Anterior cingulate cortex (tissue), 58 donors: ENCODE measurements around the gene TEX36.
A peak's percentile ranks its signal among the peaks of the same experiment; 100 is the strongest.
"Not testable (repeated sequence)": the region's sequence is repeated elsewhere in the genome, so short reads cannot be mapped to it uniquely, and the experiment has no call there.

Experiments used
- DNase-seq, 58 donors: peaks; one replicate each; lab custom pipeline; 2025; lab: John Stamatoyannopoulos, UW

Gene TEX36, protein sequence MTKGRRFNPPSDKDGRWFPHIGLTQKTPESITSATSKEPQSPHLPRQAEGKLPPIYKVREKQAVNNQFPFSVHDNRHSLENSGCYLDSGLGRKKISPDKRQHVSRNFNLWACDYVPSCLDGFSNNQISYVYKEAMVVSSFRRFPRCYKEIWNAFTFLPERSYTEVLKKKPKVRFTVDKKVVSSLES

DNA sequence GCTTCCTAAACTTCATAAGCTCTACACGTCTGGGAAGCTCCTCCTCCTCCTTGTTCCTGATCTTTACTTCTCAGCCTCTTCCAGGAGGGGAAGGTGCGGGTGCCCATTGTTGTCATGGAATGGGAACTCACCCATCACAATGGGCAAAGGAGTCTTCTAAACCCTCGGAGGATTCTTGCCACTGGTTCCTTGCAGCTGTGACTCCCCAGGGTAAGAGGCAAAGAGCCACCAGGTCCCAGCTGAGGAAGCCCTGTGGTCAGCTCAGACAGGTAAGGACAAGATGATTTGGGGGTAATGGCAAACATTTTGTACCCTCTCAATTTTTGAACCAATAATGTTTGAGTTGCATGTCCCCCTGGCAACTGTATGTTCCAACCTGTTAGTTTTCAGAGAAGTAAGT lies at the start of gene TEX36:
Gene TEX36, minus strand, starts transcription at position 101 of the 400 bp plus-strand sequence. CDS start 174 bp downstream, outside the sequence.
- no peak for DNase-seq

DNA sequence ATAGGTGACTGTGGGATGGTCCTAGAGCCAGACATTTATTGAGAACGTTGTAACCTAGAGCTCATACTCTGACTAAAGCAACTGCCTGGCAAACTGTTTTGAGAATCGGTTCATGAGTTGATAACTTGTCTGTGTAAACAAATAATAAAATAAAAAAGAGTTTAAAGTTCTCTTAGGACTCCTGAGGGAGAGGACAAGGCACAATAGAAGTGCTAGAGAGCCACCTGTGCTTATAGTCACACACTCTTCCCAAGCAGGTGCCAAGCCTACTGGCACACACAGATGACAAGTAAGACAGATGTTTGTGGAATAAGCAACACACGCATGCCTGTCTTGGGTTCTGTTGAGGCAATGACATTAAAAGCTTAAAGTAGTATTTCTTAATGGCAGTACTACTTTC lies 44.5 kb upstream of the TEX36 start:
- no peak for DNase-seq

DNA sequence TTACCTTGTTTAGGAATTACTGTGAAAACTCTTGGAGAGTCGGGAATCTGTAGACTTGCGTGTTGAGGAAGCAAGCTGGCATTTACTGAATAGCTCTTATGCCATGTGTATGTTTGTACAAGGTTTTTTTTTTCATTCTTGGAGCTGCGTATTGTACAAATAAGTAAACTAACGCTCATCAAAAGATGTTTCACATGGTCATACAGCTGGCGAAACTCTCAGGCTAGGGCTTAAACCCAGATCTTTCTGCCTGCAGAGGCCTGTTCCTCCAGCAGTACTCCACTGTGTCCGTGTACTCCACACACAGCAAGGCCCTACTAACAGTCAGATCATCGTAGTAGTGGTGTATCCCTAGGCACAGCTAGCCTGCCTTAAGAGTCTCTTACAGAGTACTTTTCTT lies 44.0 kb upstream of the TEX36 start:
- no peak for DNase-seq

DNA sequence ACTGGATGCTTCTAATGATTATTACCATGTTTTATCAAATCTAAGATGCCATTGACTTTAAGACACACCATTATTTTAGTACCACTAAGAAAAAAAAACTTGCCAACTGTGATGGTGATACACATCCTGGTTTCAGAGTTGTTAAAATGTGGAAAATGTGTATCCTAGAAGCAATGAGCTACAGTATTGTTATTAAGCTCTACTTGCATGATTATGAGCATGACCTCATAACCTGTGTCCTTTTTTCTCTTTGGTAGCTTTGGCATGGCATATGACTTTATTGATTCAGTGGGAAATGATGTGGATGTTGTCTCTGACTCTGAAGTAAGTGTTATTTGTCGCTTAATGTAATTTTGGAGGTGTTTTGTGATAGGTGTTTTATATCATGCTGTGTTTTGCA lies 39.8 kb upstream of the TEX36 start:
- no peak for DNase-seq

DNA sequence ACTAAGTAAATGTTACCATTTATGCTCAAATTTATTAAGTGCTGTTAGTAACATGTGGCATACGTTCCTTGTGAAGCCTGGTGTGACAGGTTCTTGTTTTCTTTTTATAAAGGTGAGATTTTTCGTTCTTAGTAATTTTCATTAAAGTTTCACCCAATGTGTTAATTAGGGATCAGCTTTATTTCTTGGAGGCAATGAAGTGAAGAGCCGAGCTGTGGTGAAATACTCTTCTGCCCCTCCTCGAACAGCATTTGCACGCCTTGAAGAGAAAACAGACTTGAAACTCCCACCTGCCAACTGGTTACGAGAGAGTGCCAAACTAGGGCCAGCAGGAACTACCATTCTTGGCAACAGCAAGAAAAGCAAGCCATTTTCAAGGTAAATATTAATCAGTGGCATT lies 38.1 kb upstream of the TEX36 start:
- peak in 5 of 58 donors; percentile 2 to 29 (median 8) for DNase-seq

DNA sequence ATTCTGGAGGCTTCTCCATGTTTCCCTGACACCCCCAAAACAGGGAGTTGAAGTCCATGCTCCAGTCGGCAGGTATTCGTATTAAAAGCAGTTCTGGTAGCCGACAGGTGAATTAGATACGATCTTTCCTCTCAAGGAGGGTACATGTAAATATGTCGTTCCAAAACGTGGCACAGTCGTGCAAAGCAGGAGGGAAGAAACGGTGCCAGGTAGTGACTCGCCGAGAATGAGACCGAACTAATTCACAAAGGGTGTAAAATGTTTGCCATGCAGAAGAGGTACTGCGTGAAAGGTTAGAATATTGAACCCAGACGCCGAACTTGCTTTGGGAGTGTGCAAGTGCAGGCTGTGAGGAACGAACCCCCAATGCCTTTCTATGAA lies 37.0 kb upstream of the TEX36 start:
- DNase-seq, result no peak

DNA sequence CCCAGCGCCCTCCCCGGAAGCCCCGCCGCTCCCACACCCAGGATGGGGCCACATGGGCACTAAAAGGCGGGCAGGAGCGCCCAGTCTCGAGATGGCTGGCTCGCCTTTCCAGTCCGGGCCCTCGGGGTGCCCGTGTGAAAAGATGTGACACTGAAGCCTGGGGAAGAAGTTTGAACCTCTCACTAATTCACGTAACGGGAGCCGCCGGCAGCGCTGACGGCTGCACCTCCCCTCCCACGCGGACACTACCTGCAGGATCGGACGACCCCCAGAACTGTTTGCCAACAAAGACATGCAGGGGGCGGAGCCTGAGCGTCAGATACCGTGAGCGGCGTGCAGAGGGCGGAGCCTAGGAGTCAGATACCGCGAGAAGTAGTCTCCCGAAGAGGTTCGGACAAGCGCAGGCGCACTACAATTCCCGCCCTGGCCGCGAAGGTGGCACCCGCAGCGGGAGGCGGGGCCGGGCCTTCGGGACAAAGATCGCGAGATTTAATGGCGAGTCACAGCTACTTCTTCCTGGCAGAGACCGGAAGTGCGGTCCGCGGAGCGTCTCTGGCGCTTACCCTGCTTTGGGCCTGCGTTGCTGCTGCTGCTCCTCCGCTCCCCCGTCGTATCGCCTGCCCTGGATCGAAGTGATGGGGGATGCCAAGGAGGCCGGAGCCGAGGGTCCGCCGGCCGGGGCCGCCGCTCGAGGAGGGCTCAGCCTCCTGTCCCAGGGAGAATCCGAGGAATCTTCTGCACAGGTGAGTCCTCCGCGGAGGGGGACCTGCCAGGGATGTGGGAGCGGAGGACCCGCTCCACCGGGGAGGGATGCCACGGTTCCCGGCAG lies 36.4 kb upstream of the TEX36 start, which contains the start of gene EDRF1:
Gene EDRF1, plus strand, starts transcription at position 537 of the 829 bp plus-strand sequence. Its CDS starts 99 bp downstream, at position 636.
- DNase-seq, result peak; percentile 90 to 100 (median 98)

DNA sequence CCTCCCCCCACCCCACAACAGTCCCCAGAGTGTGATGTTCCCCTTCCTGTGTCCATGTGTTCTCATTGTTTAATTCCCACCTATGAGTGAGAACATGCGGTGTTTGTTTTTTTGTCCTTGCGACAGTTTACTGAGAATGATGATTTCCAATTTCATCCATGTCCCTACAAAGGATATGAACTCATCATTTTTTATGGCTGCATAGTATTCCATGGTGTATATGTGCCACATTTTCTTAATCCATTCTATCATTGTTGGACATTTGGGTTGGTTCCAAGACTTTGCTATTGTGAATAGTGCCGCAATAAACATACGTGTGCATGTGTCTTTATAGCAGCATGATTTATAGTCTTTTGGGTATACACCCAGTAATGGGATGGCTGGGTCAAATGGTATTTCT lies 31.8 kb upstream of the TEX36 start:
- not testable (repeated sequence) for DNase-seq

DNA sequence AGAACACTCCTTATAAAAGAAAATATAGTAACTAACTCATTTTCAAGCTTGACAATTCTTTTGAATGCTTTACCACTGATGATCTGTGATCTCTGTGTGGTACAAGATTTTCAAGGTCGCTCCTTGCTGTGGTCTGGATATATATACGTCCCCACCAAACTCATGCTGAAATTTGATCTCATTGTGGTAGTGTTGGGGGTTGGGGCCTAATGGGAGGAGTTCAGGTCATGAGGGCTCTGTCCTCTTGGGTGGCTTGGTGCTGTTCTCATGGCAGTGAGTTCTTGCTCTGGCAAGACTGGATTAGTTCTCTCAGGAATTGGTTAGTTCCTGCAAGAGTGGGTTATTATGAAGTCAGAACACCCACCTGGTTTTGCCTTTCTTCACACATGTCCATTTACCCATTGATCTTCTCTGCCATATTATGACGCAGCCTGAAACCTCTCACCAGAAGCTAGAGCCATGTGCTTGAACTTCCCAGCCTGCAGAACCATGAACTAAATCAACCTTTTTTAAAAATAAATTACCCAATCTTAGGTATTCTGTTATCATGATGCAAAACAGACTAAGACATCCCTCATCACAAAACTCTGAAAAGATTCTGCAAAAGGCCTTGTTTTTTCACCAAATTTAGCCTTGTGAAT lies 28.3 kb upstream of the TEX36 start:
- no peak for DNase-seq

DNA sequence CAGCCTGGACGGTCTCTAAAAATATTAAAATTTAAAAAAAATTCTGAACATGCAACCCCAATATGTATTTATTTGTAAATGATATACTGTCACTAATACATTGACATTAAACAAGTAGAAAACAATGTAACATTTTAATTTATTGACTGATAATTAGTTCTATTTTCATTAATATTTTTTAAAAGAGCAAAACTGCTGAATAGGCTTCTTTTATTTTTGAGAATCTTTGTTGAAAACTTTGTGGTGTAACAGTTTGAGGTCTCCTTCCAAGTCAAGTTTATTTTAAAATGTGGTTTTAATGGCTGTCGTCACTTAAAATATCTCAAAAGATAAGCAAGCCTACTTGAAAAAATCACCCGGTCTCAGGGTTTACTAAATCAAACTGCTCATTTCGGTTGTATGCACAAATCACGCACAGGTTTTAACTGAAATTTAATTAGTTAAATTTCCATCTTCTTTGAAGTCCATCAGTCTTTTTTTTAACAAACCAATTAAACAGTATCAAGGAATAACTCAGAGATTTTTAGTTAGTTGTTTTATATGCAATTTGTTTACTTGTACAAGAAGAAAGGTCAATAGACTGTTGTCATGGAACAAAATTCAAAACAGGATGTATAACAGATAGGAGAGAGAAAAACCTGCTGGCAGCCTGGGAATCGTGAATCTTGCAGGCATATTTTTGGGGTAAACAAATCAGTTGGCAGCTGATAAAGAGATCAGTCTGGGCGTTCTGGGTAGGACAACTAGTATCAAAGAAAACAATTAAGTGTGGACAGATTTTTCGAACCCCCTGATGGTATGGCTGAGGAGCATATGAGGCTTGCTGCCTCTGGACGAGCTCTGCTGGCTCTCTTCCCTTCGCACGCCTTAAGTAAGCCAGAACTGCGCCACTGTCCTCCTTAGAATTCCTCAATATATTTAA lies 26.9 kb upstream of the TEX36 start:
- DNase-seq, result peak in 1 of 58 donors; percentile 3

DNA sequence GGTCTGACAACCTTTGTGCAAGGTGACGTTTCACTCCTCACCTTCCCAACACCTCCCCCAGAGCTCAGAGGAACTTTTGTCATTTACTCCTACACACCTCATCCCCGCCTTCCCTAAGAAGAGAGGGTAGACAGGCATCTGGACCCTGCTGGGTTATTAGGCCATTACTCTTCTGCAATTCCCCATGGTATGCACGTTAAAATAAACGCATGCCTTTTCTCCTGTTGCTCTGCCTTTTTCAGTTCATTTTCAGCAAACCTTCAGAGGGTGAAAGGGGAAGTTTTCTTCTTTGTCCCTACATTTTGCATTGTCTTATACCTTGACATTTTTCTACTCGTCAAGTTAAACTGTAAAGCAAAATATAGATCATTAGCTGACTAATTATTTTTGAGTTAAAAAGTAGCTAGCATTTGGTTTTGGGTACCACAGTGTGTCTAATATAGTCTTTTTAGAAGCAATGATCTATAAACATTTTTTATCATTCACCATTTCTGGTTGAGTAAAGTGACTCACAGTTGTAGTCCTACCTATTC lies 26.1 kb upstream of the TEX36 start:
- no peak for DNase-seq

DNA sequence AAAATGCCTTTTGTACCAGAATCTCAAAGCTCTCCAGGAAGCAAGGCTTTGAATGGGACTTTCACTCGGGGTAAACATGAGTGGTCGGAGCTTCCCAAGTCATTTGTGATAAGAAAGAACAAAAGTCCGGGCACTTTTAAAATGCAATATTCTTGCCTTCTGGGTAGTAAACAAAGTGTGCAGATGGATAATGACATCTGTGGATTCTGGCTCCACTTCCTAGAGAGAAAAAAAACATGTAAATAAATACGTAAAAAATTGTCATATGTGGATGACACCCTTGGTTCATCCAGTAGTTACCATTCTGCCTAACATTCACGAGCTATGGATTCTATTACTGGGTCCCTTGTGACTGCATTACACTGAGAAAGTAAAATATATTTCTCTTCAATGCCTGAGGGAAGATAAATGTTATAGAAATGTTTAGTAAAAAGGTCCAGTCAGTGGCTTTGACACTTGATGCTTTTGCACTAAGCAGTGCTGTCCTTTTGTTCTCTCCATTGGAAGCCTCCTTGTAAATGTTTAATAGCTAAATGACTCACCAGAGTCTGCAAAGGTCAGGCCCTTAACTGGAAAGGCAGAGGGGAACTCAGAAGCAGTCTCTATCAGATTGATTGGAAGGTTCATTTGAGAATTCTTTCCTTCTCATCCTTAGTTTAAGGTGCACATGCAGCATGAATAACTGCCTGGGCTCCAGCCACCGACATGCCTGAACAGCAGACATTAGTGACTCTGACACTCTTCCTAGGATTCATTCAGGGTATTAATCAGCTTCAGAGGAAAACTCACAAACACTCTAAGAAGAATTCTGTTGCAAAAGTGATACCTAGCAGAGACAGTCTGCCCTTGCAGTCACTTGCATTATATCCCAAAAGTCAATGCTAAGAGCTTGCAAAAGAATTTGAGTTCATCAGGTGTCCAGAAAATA lies 24.8 kb upstream of the TEX36 start:
- no peak for DNase-seq

DNA sequence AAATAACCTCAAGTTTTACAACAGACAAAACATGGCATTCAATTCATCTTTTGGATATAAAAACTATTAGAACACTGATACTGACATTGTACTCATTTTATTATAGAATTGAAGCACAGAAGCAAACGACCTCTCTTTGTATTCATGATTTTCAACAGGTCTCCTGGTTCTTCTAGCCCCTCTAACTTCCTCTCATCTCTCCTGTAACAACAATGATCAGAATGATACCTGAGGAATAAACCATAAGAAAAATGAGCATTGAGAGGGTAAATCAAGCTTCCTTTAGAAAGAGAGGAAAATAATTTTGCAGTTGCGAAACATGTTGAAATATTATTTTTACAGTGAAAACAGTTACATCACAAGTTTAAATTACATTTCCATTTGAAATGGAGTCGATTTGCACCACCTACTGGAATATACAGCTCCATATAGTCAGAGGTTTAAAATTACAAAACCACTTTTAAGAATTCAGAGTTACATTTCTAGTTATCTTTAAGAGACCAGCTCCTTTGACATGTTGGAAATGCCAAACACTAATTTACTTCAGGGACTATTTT lies 17.5 kb upstream of the TEX36 start:
- no peak for DNase-seq

DNA sequence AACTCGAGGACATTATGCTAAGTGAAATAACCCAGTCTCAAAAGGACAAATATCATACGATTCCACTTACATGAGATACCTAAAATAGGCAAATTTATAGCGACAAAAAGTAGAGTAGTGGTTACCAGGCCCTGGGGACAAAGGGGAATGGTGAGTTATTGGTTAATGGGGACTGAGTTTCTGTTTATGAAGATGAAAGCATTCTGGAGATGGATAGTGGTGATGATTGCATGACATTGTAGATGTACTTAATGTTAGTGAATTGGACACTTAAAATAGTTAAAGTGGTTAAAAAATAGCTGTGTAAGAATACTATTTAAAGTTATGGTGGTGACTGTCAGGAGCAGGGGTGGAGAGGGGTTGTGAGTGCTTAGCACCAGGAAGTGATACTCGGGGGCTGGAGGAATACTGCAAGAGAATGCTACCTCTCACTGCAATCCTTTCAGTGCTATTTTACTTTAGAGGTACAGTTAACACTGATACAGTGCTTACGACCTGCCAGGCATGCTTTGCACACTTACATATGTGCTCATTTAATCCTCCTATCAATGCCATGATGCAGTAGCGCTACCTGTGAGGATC lies 16.7 kb upstream of the TEX36 start:
- DNase-seq, result no peak

DNA sequence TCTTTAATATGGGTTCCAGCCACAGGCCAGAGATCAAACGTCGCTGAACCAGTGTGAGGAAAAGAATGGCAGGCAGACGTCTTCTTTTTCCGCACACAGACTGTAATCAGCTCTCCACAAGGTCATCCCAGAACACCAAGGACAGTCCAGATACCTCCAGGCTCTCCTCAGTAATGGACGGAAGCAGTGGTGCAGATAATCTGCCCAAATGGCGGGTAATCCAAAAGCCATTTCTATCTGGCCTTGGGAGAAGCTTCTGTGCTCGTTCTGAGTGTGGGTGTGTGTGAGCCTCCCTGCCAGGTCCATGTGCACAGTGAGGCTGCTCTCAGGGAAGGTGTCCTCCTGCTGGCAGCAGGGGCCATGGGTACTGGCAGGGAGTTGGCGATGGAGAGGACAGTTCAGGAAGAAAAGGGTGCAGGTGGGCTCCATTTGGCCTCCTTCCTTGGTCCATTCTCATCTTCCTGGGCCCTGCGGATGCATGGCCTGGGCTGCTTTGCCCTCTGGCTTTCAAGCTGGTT lies 15.6 kb upstream of the TEX36 start:
- DNase-seq, result no peak

DNA sequence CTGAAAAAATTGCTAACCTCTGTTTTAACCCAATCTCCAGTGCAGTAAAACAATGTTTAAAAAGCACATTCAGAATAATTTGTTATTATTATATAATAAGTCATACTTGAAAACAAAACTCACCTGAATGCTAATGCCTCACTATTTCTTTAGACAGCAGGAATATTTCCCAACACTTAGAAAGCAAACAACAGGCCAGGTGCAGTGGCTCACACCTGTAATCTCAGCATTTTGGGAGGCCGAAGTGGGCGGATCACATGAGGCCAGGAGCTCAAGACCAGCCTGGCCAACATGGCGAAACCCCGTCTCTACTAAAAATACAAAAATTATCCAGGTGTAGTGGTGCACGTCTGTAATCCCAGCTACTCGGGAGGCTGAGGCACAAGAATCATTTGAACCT lies 13.9 kb upstream of the TEX36 start:
- DNase-seq, result not testable (repeated sequence)

DNA sequence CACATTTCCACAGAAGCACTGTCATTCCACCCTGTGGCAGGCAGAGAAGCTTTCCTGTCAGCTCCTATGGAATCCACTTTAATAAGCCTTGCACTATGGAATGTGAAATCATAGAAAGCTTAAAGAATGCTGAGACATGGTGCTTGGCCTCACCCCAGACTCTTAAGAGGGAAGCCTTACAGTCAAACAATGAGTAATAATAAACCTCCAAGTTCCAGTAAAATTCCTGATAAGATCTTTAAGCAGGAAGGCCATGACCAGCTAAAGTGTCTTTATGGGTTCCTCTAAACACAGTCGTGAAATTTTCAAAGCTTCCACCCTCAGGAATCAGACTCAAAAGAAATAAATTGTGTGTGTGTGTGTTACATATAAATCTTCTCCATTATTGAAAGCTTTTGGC lies 11.9 kb upstream of the TEX36 start:
- no peak for DNase-seq

DNA sequence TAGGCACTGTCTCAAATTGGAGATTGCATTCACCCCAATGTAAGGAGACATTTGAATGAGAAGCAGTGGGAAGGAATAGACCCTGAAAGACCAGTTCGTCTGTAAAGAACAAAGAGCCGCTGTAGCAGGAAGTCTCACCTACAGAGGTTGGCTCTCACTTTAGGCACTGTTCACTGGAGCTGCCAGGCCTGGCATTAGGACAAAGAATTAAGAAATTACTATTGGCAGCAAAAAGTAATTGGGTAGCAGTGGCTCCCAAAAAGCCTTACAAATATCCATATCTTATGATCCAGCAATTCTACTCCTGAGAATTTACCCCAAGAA lies 10.5 kb upstream of the TEX36 start:
- DNase-seq, result no peak
